HG03045 (cell line): Measurements from ENCODE around the gene OR1S1.
"Not testable (repeated sequence)": the region's sequence is repeated elsewhere in the genome, so short reads cannot be mapped to it uniquely, and the experiment has no call there.

Experiments used
- ATAC-seq: cut with Tn5 transposase; IDR thresholded peaks from one replicate; pipeline ENCODE4 v1.9.1; 2021; ENCODE audit warnings: mild to moderate bottlenecking, moderate library complexity; ENCODE audit not compliant: unreplicated experiment

OR1S1 gene

DNA sequence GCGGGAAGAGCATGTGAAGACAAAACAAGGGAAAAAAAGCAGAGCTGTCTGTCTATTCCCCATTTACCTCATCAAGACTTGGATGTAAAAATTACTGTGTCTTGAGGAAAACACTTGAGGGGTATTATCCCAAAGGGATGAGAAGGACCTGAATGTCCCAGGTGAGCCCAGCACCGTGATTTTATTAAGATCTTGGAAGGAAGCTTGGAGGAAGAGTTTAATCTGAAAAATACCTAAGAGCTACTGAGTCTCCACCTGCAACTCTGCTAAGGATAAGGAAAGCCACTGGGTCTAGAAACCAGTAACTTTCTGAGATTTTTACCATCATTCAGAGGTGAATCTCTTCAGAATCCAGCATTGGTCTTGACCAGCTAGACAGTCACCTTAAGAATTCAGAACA, at the start of gene OR1S1:
TSS of gene OR1S1 (plus strand) at position 301 of the 400 bp plus-strand sequence.
- not testable (repeated sequence) for ATAC-seq

DNA sequence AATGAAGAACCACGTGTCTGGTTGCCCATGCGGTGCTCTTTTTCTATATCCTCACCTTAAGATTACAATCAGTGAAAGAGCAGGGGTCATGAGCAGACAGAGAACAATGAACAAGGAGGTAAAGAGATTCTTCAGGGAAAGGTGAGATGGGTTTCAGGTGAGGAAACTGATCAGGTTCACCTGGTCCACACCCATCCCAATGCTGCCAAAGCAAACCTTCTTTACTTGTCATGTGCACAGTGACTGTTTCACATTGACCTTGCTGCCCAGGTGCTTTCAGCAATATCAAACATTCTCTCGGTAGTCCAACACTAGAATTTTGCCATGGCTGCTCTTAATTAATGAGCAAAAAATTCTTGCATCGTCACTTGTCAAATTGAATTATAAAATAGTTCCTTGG, 48.1 kb upstream of the OR1S1 start:
- no peak for ATAC-seq

- no peak for ATAC-seq
Observed at GRCh38 chr11:58164990-58165389, 47.5 kb upstream of the OR1S1 start.

GRCh38 chr11:58165504-58166106, 46.9 kb upstream of the OR1S1 start:
- ATAC-seq: no peak

DNA sequence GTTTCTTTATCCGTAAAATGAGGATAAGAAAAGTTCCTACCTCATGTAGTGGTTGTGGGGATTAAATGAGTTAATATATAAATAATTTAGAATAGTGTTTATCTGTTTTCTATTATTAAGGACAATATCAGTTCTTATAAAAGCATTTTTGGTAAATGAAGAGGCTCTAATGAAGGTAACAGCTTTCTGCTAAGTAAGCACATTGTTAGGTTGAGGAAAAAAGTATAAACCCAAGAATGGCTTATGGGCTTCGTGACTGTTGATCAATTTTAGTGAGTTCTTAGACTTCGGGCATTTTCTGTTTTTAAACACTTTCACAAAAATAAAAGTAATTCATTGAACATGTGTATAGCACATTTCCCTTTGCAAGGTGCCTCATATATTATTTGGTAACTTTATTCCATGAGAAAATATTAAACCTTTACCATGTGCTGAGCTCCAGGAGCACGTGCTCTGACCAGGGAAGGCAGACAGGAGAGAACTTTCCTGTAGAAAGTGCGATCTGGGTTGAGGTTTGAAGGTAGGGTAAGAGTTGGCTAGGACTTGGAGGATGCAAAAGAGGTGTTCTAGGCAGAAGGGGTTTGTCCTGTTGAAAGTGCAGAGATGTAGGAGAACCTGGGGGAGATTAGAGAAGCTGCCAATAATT, 35.0 kb upstream of the OR1S1 start:
- ATAC-seq: no peak

- no peak for ATAC-seq
Observed at GRCh38 chr11:58178444-58178843, 34.1 kb upstream of the OR1S1 start.

GRCh38 chr11:58179648-58180047, 32.9 kb upstream of the OR1S1 start:
- ATAC-seq: no peak

- ATAC-seq: no peak
Observed at GRCh38 chr11:58186938-58187337, 25.6 kb upstream of the OR1S1 start.

- ATAC-seq: no peak
Observed at GRCh38 chr11:58188770-58189169, 23.8 kb upstream of the OR1S1 start, which contains the start of gene OR9Q2. Gene OR9Q2 (plus strand): TSS chr11:58189070. CDS start chr11:58190491, 1,421 bp downstream.

DNA sequence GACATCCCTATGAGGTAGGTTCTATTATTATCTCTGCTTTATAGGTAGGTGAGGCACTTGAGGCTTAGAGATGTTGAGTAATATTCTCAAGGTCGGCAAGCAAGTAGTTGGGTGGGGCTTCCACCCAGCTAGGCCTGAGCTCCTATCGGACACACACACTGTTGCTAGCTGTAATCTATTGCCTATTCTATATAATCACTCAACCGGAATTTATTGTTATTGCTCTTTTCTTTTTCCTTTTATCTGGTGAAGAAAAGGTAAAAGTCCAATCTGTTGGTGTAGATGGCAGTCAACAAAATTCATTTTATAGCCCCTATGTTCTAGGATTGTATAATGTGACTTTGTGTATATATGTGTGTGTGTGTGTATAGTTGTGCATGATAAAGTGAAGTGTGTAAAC, 20.3 kb upstream of the OR1S1 start:
- ATAC-seq: no peak

- no peak for ATAC-seq
Observed at GRCh38 chr11:58193391-58193790, 19.1 kb upstream of the OR1S1 start.

DNA sequence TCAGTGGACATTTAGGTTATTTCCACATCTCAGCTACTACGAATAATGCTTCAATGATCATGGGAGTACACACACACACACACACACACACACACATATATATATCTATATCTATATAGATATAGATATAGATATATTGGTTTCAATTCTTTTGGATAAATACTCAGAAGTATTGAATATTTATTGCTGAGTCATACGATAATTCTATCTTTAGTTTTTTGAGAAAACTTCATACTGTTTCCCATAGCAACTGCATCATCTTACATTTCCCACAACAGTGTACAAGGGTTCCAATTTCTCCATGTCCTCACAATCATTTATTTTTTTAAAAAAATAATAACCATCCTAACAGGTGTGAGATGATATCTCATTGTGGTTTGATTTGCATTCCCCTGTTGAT, 16.6 kb upstream of the OR1S1 start:
- no peak for ATAC-seq

- no peak for ATAC-seq
Observed at GRCh38 chr11:58199271-58199670, 13.2 kb upstream of the OR1S1 start.

DNA sequence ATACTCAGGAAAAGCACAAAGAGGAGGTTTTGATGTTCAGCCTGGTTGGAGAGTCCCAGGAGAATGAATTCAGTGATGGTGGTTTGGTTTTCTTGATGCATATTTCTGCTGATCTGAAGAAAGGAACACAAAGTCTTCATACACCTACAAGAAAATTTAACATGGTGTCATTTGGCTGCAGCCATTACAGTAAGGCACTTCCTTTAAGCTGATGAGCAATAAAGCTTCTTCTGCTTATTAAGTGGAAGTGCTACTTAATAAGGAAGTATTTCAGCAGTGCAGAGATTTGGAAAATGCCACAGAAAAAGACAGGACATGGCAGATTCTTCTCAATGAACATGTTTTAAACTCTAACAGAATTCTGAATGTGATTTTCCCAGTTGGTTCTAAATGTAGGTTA, 8.5 kb upstream of the OR1S1 start, which contains the start of gene OR1S2:
TSS of gene OR1S2 (minus strand) at position 101 of the 400 bp plus-strand sequence. CDS start at position 101, 0 bp downstream.
- no peak for ATAC-seq

DNA sequence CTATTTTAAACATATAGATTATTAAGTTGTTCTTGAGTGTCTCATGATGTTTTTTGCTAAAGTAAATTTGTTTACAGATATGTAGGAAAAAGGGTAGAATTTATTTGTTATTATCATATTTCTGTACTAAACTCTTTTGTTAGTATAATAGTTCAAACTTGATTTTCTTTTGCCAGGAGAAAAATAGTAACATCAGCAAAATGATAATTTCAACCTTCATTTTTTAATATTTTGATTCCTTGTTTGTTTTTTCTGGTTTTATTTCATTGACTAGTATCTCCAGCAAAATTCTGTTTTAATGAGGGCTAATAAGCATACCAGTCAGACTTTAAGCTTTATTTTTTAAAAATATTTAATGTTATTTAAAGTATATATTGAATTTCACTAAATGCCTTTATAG, 4.0 kb downstream of the OR1S1 start:
- ATAC-seq: no peak

DNA sequence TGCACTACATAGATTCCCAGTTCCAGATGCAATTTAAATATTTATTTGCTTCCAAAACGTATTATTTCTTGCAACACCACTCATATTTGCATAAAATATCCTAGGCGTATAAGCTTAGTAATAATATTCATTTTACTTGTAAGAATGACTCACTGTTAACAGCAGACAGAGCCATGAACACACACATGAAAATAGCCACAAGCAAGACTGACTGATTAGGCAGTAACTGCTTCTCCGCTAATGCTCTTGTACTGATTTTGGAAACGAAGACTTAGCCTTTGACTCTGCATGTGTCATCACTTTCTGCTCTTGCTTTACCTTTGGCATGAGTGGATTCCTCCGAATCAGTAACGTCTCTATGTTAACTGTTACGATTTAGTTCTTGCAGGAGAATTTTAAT, 10.2 kb downstream of the OR1S1 start:
- ATAC-seq: no peak

DNA sequence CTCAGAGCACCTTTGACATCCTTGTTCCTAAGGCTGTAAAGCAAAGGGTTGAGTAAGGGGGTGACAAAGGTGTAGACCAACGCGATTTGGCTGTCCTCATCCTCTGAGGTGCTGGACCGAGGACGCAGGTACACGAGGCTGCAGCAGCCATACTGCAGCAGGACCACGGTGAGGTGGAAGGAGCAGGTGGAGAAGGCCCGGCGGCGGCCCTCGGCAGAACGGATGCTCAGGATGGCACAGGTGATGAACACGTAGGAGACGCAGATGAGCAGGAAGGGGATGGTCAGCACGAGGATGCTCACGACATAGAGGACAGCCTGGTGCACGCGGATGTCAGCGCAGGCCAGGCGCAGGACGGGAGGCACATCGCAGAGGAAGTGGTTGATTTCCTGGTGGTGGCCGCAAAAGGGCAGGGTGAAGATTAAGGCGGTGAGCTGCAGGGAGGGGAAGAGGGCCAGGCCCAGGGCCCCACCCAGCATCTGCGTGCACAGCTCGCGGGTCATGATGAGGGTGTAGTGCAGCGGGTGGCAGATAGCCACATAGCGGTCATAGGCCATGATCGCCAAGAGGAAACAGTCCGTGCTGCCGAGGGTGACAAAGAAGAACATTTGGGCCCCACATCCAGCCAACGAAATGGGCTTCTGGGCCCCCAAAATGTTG, 15.6 kb downstream of the OR1S1 start:
- no peak for ATAC-seq

DNA sequence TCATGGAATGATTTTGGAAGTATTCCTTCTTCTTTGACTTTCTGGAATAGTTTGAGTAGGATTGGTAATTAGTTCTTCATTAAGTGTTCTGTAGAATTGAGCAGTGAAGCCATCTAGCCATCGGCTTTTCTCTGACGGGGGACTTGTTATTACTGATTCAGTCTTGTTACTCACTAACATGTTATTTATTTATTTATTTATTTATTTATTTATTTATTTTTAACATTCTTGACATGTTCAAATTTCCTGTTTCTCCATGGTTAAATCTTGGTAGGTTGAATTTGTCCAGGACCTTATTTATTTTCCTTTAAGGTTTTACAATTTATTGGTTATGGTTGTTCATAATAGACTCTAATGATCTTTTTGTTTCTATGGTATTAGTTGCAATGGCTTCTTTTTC, 31.4 kb downstream of the OR1S1 start:
- ATAC-seq: no peak

GRCh38 chr11:58254936-58255335, 42.4 kb downstream of the OR1S1 start:
- ATAC-seq: no peak

DNA sequence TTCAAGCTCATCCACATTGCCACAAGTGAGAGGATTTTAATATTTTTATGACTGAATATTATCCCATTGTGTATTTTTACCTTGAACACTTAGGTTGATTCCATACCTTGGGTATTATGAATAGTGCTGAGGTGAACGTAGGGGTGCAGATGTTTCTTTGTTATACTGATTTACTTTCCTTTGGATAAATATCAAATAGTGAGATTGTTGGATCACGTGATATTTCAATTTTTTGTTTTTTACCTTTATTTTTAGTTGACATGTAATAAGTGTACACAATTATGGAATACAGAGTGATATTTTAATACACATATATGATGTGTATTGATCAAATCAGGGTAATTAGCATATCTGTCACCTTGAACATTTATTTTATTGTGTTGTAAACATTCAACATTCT, 47.5 kb downstream of the OR1S1 start:
- no peak for ATAC-seq
